Endometrium (tissue), 2 donors: ENCODE data around the gene SURF6.
"Not testable (repeated sequence)": the region's sequence is repeated elsewhere in the genome, so short reads cannot be mapped to it uniquely, and the experiment has no call there.

Source experiments
- FAIRE-seq: peaks from 2 replicates; lab custom pipeline; 2012; peaks lifted over from hg19 to GRCh38; lab: Jason Lieb, UNC
- donor health status: control.
- donor health status: control.

SURF6 gene

DNA sequence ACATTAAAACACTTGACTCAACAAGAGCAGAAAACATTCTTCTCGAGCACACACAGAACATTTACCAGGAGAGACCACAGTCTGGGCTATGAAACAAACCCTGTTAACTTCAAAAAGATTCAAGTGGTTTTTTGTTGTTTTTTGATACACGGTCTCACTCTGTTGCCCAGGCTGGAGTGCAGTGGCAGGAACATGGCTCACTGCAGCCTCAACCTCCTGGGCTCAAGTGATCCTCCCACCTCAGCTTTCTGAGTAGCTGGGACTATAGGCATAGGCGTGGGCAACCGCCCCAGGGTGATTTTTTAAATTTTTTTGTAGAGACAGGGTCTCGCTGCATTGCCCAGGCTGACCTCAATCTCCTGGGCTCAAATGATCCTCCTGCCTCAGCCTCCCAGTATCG lies 9.0 kb downstream of the SURF6 start:
- not testable (repeated sequence) for FAIRE-seq

DNA sequence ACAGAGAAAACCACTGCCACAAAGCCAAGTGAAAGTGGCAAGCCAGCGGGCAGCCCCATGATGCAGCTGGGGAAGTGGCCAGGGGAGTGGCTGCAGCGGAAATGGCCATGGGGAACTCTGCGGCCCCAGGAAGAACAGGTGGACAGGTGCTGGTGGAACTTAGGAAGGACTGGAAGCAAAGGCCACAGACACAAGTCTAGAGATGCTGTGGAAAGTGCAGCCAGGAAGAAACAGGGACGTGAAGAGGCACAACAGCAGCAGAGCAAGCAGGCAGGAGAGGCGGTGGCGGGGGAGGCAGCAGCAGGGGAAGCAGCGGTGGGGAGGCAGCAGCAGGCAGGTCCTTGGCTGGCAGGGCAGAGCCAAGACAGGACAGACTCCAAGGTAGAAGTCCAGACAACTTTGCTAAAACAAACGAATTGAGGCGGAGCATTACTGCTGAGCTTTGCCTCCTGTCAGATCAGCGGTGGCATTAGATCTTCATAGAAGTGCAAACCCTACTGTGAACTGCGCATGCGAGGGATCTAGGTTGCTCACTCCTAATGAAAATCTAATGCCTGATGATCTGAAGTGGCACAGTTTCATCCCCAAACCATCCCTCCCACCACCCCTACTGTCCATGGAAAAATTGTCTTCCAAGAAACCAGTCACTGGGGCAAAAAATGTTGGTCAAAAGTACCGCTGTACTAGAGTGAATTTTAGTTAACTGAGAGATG lies 11.8 kb downstream of the SURF6 start:
- FAIRE-seq: no peak

DNA sequence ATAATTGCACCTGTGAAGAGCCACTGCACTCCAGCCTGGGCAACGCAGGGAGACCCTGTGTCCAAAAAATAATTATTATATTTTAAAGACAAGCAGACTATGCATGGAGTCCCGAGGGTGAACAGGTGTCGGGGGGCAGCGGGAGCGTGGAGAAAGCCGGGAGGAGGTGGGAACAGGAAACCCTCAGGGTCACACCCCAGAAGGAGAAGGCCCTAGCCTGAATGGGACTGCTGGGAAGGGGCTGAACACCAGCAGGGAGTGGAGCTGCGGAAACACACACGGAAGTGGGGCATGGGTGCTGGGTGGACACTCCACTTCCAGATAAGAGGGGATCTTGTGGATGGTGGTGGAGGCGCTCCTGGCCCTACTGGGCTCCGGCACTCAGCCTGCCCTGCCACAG lies 12.8 kb downstream of the SURF6 start:
- FAIRE-seq: no peak

DNA sequence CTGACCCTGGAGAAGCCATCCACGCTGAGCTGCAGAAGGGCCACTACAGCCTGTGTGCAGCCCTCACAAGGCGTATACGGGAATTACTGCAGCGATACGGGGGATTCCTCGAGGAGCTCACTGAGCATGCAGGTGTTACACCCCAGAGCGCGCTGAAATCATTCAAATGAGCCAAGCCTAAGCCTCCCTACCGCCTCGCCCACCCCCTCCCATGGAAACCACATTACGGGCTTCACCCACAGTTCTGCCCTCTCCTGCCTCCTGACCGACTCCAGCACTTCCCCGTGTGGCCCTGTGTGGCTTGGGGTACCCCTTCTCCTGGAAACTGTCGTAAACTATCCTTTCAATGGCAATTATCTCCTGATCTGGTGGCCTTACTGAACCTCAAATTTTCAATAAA lies 13.3 kb downstream of the SURF6 start:
- FAIRE-seq: no peak

DNA sequence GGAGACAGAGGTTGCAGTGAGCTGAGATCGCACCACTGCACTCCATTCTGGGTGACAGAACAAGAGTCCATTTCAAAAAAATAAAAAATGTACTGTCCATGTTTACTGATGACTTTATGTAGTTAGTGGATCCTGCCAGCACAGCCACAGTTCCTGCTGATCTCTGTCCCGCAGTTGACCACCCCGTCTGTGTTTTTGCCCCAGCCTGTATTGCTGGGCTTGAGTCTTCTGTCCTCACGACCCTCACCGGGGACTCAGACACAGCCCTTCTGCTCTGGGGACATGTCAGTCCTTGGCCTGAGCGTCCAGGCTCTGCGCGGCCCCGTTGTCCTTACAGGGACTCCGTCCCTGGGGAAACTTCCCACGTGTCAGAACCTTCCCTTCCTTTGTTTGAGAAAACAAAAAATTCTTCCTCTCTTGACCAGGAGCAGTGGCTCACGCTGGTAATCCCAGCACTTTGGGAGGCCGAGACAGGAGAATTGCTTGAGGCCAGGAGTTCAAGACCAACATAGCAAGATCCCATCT lies 14.5 kb downstream of the SURF6 start:
- no peak for FAIRE-seq

DNA sequence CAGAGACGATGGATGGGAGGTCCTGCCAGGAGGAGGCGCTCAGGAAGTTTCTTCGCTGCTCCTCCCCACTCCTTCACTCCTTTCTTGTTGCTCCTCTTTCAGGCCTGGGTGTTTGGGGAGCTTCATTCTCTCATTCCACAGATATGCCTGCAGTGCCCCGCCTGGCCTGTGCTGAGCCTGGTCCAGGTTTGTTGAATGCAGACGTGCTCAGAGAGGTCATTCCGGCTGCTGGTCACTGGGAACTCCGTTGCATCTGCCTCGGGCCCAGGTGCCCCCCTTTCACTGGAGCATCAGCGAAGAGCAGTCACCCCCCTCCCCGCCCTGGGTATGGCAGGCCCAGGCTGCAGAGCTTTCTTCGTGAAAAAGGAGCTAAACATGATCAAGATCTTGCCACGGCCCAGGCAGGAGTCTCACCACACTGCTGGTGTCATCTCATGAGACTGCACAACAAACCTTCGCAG lies 15.5 kb downstream of the SURF6 start:
- FAIRE-seq: no peak

DNA sequence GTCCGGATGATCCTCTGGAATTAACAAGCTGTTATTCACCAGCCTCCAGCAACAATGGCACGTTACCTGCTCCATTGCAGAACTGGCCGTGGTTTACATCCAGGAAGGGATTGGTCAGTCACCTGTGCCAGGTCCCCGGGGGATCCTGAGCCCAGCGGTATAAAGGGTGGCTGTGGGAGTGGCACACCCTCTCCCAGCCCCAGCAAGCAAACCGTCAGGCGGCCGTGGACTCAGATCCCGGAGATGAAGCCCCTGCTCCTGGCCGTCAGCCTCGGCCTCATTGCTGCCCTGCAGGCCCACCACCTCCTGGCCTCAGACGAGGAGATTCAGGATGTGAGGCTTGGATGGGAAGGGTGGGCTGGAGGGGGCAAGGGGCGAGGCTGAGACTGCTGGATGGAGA lies 18.4 kb downstream of the SURF6 start:
- not testable (repeated sequence) for FAIRE-seq

DNA sequence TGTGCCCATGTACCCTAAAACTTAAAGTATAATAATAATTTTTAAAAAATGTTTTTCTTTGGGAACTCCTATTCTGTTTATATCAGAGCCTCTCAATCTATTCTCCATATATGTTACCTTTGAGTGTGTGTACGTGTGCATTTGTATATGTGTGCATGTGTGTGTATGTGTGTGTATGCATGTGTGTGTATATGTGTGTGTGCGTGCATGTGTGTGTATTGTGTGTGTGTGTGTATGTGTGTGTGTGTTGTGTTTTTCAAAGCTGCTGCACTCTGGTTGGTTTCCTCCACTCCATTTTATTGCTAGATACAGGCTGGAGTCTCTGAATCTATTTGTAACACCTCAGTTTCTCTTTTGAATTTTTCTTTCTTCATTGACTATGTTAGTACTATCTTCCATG lies 20.0 kb downstream of the SURF6 start:
- FAIRE-seq: no peak

DNA sequence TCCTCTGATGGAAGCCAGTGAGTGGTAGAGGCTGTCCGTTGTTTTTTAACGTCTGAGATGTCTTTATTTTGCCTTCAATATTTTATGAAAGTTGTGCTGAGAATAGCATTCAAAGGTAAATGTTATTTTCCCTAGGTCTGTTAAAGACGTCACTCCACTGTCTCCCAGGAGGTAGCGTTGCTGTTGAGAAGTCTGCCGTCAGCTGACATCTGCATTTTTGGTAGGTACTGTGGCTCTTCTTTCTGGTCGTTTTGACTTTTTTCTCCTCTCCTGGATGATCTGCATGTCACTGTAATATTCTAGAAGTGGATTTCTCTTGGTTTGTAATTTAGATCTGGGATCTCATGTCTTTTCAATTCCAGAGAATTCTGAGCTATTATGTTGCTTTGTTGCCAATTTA lies 26.4 kb downstream of the SURF6 start:
- no peak for FAIRE-seq

DNA sequence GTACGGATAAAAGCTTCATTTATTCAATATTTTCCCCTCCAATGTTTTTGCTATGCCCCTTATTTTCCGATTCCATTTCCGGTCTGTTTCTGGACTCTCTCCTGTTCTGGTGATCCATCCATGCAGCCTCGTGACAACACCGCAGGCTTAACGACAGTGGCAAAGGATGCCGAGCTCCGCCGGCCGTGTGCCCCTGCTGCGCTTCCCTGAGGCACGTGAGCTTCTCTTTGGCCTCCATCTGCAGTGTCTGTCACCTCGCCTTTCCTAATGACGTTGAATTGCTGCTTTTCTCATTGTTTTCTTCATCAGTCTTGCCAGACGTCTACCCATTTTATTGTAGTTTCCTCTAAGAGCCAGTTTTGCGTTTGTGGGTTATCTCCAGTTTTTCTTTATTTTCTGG lies 28.7 kb downstream of the SURF6 start:
- no peak for FAIRE-seq

DNA sequence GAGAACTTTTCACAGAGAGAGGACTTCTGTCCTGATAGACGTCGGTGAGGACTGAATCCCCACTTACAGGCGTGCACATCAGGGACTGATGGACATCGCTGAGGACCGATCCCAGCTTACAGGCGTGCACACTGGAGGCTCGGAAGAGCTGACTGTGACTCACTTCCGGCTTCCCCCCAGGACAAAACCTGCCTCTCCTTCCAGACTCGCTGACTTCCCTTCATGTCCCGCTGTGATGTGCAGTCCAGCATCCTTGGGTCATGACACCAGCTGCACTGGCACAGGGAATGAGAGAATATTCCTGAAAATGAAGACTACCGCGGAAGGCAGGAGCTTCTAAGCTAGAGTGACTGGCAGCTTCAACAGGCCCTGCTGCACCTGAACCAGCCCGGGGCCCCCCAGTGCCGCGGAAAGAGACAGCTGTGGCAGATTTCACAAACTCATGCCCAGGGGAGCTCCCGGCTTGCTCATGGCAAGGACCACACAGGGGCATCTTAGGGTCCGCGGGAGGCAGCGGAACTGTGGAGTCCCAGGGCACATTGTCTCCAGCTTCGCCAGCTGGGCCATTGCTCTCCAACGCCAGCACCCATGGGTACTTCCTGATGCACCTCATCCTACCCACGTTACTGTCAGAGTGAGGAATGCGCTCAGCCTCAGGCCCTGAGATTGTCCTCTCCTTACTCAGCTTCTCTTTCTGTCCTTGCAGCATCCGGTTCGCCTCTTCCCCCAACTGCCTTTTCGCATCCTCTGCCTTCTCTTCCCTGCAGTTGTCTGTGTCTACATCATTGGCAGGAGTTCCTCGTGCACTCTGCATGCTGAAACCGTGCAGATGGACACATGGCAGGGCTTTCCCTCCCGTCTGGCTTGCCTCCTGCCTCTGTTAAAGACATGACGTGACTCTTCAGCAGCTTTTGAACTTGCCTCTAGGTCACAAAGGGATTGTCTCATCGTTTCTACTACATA lies 29.5 kb downstream of the SURF6 start:
- FAIRE-seq: no peak

DNA sequence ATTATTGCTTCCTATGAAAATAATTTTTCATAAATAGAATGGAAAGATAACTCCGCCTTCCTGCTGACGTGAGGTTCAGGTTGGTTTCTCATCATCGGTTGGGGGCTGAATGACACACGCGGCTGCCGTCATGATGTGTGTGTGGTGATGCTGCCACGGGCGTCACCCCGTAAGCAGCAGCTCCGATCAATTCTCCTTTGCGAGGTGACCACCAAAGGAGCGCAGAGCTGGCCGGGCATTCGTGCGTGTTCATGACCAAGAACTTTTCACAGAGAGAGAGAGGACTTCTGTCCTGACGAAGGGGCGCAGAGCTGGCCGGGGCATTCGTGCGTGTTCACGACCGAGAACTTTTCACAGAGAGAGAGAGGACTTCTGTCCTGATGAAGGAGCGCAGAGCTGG lies 30.3 kb downstream of the SURF6 start:
- no peak for FAIRE-seq

DNA sequence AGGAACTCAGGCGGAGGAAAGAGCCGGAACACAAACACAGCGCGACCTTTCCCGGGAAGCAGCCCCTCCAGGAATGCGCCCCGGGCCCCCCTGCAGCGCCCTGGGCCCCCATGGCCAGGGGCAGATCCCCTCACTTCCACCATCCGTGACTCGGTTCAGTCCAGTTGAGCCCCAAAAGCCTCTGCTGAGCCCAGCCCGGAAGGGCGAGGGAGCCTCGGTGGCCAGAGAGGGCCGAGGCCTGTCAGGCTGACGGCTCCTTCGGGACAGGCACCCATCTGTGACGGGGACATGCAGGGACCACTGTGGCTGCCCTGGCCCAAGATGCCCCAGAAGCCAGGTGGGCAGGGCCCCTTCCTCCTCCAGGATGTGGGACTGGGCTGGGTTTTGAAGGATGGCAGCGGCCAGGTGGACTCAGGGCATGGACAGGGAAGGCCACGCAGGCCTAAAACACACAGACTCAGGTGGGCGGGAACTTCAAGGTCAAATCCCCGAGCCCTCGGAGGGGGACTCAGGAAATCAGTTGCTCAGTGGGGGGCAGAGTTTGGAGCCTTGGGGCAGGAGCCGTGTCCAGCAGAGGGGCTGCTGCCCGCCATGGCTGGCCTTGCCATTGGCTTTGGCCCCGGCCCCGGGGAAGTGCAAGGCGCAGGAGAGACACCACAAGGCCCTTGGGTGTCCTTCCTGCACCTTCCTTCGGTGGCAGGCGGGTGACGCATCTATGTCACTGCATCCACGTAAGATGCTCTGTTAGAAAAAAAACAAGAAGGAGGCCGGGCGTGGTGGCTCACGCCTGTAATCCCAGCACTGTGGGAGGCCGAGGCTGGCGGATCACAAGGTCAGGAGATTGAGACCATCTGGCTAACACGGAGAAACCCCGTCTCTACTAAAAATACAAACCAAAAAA lies 31.3 kb downstream of the SURF6 start:
- FAIRE-seq: no peak

DNA sequence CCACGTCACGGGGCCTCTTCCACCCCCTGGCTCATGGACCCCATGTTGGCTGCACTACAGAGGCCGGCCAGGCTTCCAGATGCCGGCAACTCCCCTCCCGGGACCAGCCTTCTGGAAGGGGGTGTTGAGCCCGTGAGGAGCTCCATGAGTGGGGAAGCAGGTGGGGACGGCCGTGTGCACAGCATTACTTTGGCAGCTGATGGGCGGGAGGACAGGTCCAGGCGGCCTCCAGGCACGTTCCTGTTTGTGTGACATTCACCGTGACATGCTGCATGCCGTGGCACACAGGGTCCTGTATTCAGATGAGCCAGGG lies 31.9 kb downstream of the SURF6 start:
- FAIRE-seq: no peak

DNA sequence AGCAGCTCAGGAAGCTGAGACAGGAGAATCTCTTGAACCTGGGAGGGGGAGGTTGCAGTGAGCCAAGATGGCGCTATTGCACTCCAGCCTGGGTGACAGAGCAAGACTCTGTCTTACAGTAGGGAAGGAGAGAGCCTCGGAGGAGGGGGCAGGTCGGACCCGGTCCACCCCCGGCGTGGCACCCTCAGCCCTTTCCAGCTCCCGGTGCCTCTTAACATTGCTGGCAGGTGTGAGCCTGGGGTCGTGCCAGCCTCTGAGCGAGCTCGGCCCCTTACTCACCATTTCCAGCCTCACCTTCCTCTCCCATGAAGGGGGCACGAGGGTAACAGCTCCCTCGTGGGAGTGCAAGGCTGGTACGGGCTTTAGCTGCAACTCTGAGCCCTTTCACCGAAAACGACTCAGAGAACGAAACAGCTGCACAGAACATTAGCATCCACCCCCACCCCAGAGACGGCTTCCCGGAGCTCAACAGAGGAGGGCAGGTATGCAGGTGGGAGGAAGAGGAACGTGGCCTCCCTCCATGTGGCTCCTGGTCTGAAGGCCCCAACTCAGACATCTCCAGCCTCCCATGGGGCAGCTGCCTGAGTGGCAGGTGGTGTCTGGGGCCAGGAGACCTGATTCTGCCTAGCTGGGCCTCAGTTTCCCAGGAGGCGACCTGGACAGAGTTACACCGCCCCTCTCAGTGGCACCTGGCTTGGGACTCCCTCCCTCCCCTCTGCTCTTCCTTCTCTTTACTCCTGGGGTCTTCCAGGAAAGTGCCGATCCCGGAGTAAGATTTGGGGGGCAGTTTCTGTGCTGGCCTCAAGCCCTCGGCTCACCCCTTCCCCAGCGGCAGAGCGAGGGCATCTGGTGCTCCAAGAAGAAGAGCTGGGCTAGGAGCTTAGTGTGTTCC lies 32.5 kb downstream of the SURF6 start:
- FAIRE-seq: no peak

DNA sequence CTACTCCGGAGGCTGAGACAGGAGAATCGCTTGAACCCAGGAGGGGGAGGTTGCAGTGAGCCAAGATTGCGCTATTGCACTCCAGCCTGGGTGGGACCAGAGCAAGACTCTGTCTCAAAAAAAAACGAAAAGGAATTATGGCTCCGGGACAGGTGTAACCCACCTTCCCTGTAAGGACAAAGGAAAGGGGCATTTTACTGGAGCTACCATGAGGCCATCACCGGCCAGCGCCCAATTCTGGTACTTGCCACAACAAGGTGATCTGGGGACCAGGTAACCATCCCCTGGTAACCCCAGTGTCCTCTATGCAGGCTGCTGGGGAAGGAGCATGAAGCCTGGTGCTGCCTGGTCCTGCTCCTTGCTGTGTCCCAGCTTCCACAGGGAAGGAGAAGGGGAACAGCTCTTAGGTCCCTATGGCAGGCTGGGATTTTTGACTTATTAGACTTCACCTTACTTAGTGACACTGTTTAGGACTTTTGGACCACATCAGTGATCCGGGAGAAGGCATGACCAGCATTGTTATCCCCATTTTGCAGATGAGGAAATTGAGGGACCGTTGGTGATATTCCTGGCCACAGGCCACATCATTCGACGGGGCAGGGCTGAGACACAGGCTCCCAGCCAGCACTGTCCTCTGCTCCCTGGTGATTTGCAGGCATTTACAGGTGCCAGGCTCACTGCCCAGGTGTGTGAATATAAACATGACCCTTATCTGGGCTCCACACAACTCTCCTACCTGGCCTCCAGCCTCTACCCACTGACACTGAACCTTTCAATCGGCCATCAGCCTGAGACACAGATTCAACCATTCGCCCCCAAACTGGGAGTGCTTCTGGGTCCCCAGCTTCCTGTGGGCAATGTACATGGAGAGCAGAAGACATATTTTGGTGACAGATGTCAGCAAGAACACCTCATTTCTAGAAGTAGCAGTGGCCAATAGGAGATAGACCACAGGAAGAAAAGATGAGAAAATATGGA lies 34.4 kb downstream of the SURF6 start:
- FAIRE-seq: no peak

DNA sequence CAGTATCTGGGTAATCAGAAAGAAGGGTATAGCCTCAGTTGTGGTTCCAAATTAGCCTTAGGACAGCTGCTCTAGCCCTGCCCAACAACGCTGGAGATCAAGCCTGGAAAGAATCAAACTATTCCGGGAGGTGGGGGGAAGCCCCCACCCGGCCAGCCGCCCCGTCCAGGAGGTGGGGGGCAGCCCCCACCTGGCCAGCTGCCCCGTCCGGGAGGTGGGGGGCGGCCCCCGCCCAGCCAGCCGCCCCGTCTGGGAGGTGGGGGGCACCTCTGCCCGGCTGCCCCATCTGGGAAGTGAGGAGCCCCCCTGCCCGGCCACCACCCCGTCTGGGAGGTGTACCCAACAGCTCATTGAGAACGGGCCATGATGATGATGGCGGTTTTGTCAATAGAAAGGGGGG lies 36.0 kb downstream of the SURF6 start:
- FAIRE-seq: not testable (repeated sequence)

DNA sequence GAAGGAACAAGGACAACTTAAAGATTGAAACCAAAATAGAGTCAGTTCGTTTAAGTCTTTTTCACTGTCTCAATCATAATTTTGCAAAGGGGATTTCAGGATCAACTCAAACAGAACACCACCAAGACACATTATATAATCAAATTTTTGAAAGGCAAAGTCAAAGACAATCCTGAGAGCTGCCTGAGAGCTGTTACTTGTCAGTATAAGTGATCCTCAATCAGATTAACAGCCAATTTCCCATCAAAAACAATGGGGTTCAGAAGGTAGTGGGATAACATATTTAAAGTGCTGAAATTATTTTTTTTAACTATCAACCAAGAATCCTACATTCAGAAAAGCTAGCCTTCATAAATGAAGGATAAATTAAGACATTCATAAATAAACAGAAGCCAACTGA lies 41.7 kb downstream of the SURF6 start:
- FAIRE-seq: no peak

DNA sequence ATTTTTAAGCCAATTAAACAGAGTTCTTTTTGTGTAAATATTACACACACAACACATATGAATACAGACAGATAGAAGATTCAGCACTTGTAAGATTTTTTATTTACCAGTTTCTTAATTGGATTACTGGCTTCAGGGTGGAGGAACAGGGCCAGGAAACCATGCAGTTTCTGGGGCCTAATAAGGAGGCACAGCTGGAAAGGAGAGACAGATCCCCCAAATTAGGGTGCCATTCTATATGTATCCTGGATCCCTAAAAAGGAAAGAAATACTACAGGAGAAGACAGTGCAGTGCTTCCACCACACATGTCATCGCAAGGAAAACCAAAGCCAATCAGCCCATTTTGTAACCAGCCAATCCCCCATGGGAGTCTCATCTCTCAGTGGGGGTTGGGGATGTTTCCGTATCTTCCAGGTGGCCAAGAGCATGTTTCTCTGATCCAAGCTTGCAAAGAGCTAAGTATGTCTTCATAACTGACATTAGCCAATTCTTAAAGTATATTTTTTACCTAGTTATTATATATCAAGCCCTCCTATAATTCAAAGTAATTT lies 45.2 kb downstream of the SURF6 start:
- FAIRE-seq: no peak

DNA sequence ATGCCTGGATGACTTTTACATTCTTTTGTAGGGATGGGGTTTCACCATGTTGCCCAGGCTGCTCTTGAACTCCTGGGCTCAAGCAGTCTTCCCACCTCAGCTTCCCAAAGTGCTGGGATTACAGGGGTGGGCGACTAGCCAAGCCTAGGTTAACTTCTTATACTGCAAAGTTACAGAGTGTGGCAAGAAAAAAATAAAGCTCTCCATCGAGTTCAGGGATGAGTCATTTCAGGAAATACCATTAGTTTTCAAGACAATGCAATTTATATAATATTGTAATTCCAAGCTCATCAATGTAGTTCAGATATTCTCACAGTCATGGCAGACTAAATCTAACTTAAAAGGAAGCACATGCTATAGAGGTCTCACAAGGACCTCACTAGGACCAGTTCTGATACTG lies 49.5 kb downstream of the SURF6 start:
- no peak for FAIRE-seq
